HL-60 (cell line): ENCODE results near the gene ATRNL1.

Source experiments
- DNase-seq, 2 experiments: peaks; one replicate each; pipeline ENCODE4 v3.0.0-alpha.2; 2010 to 2020; ENCODE audit warnings: low read depth in 1 of 2, low spot score in 1 of 2
- H3K27ac ChIP-seq: fragments of 250-450 bp; sonication (Bioruptor Pico); replicated peaks from 2 replicates; pipeline ENCODE4 v1.5.1; 2020; ENCODE audit warnings: mild to moderate bottlenecking, moderate library complexity
- H3K27me3 ChIP-seq: fragments of 250-450 bp; sonication (Bioruptor Pico); 2 replicates; pipeline ENCODE4 v1.5.1; 2021; ENCODE audit warnings: mild to moderate bottlenecking, moderate library complexity; ENCODE audit not compliant: insufficient read depth, poor library complexity, severe bottlenecking
- H3K4me3 ChIP-seq: replicated peaks from 2 replicates; pipeline ENCODE4 v1.5.1; 2011; ENCODE audit warnings: mild to moderate bottlenecking, control low read depth, low read length; ENCODE audit not compliant: insufficient read depth
- CTCF ChIP-seq: IDR thresholded peaks from one replicate; pipeline ENCODE4 v1.5.1; 2011; ENCODE audit warnings: low read length, control low read depth, inconsistent platforms; ENCODE audit not compliant: insufficient read depth
- GABPA ChIP-seq: IDR thresholded peaks from 2 replicates; pipeline ENCODE4 v1.6.1; 2012; ENCODE audit warnings: low read depth
- POLR2AphosphoS5 ChIP-seq: IDR thresholded peaks from 2 replicates; pipeline ENCODE4 v1.6.1; 2012; ENCODE audit warnings: low read depth
- REST ChIP-seq: IDR thresholded peaks from 2 replicates; pipeline ENCODE4 v1.6.1; 2012; ENCODE audit warnings: low read depth; ENCODE audit not compliant: insufficient replicate concordance
- SPI1 ChIP-seq: IDR thresholded peaks from 2 replicates; pipeline ENCODE4 v1.6.1; 2012; ENCODE audit warnings: low read depth, mild to moderate bottlenecking, borderline replicate concordance

Gene ATRNL1

DNA sequence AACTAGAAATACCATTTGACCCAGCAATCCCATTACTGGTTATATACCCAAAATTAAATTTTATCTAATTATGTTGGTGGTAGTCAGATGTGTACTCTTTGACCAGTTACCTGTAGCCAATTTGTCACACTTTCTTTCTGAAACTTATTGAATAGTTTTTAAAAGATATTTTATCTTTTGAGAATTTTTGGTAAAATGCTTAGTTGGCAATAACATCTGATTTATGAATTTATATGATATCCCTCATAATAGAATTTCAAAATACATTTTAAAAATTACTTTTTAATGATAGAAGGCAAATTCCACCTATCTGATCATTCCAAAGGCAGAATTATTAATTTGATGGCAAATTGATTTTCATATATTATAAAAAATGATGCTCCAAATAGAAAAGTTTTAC is 569.3 kb downstream of the ATRNL1 start:
- DNase-seq = no peak
- no peak overlapping the region for H3K4me3 ChIP-seq
- TF ChIP-seq SPI1 (no peak), CTCF (no peak), REST (no peak)

GRCh38 chr10:115665549-115665948 is 572.4 kb downstream of the ATRNL1 start:
- no peak for DNase-seq
- Histone ChIP-seq H3K27ac (no peak overlapping the region), H3K4me3 (no peak overlapping the region), H3K27me3 (no peaks in the 10 kb centered on the region)
- TF ChIP-seq REST (no peak), SPI1 (no peak), CTCF (no peak), POLR2AphosphoS5 (no peak), GABPA (no peak)

More for the DNA sequence above, 569.3 kb downstream of the ATRNL1 start:
- no peaks in the 10 kb centered on the region for H3K27me3 ChIP-seq
- no peak overlapping the region for H3K27ac ChIP-seq

DNA sequence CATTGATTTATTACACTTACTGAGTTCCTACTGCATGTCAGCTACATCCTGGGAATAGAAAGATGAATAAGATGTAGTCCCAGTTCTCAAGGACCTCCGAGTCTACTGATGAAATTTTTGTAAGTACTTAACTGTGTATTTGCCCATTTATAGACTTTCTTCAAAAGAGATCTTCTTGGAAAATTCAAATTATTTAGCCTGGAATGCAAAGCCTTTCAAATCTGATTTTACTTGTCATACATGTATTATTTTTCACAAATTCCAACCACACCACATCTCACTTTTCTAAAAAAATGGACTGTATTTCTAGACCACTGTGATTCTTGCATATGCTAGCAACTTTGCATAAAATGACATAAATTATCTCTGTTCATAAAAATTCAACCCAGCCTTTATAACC is 581.3 kb downstream of the ATRNL1 start:
- H3K27ac ChIP-seq = no peak overlapping the region
- TF ChIP-seq GABPA = no peak
- no peak for DNase-seq

DNA sequence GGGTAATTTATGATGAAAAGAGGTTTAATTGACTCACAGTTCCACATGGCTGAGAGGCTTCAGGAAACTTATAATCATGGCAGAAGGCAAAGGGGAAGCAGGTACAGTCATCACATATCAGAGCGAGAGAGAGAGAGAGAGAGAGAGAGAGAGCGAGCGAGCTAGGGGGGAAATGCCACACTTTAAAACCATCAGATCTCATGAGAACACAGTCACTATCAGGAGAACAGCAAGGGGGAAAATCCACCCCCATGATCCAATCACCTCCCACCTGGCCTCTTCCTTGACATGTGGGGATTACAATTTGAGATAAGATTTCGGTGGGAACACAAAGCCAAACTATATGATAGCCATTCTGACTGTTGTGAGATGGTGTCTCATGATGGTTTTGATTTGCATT is 603.6 kb downstream of the ATRNL1 start:
- TF ChIP-seq SPI1 (no peak), CTCF (no peak)
- no peak for DNase-seq
- Histone ChIP-seq H3K27me3 (no peaks in the 10 kb centered on the region), H3K4me3 (no peak overlapping the region), H3K27ac (no peak overlapping the region)

More for the DNA sequence above, 581.3 kb downstream of the ATRNL1 start:
- no peaks in the 10 kb centered on the region for H3K27me3 ChIP-seq
- no peak overlapping the region for H3K4me3 ChIP-seq
